ENCODE results near the gene DEFB127.

GRCh38 chr20:199996-200395, 42.7 kb downstream of the DEFB127 start:
- TF ChIP-seq POLR2AphosphoS5 (IDR thresholded peaks at IDR 0.05; ENCODE audit: low read depth, low read length) = no peak
- TF ChIP-seq TAF1 (IDR thresholded peaks at IDR 0.05; ENCODE audit: low read depth, low read length) = no peak
